ENCODE measurements around the gene NTRK1. TPM values are rescaled to one million over a fixed set of nuclear protein-coding genes. Genes with fewer than 3 reads are reported as not detected.

The NTRK1 gene
- total and polyA plus RNA-seq, 2 donors (not counting 1 experiment from before 2014, with no cell fraction given) = not detected

DNA sequence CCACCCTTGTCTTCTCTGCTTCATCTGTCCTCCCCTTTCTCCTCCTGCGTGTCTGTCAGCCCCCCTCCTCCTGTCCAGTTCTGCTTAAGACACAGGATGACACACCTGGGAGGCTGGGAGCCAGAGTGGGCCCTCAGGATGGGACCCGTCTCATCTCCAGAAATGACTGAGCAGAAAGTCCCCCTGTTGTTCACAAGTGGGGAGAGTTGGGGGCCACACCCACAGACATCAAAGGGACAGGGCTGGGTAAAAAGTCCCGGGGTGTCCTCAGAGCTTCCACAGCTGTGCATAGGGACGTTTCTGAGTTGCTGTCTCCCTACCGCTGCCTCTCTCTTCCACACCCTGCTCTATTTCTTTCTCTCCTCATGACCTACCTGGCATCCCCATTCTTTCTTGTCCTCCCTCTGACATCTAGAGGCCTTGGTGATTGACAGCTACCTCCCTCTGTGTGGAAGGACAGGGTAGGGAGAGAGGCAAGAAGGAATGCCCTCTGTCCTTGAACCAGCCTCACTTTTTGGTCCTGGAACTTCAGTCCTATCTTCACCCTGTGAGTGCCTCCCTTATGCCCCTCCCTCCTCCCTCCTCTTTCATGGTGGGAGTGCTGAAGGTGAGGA lies 24.5 kb upstream of the NTRK1 start:
- ChIA-PET CTCF (interaction anchor here (1.2 to 3.6 kb wide), 4 partner anchors 8 to 192 kb away, joined by 3 to 26 read pairs (median 6); partner anchors contain the start of gene NTRK1), POLR2A (no interaction called here)
- no peaks in the 10 kb centered on the region for H3K4me1 ChIP-seq (ENCODE audit: control insufficient read depth in 2 of 2, insufficient read depth in 2 of 2, low read length in 2 of 2)
- Mint-ChIP-seq H3K27ac (no peak overlapping the region), H3K4me1 (no peaks in the 10 kb centered on the region), H3K27me3 (peaks cover 71% of the 10 kb centered on the region), H3K9me3 (ENCODE audit: insufficient read depth) (no peaks in the 10 kb centered on the region), H3K4me3 (no peak overlapping the region)
- H3K4me3 ChIP-seq (ENCODE audit: control extremely low read depth in 1 of 5, extremely low read depth in 1 of 5, insufficient read depth in 1 of 5, low read depth in 2 of 5, low read length in 4 of 5) = no peak overlapping the region
- H2AFZ ChIP-seq (ENCODE audit: insufficient read depth, low read depth, low read length, poor library complexity, severe bottlenecking) = no peak overlapping the region
- peaks cover 0 to 3% (median 0%) of the 10 kb centered on the region in 3 donors for H3K9me3 ChIP-seq (ENCODE audit: control extremely low read depth in 1 of 3, control insufficient read depth in 2 of 3, insufficient read depth in 1 of 3, low read length in 2 of 3)
- H3K27me3 ChIP-seq (replicated peaks in 1 of 4; ENCODE audit: control extremely low read depth in 1 of 4, control insufficient read depth in 3 of 4, insufficient read depth in 4 of 4, low read length in 3 of 4) = peaks cover 0 to 34% (median 6%) of the 10 kb centered on the region in 4 experiments
- no peaks in the 10 kb centered on the region for H3K79me2 ChIP-seq (ENCODE audit: control insufficient read depth, insufficient read depth, low read length)
- no peak for ATAC-seq (ENCODE audit: low read depth)
- H3K36me3 ChIP-seq (replicated peaks in 1 of 2; ENCODE audit: control extremely low read depth in 1 of 2, control insufficient read depth in 1 of 2, extremely low read depth in 1 of 2, insufficient read depth in 2 of 2, low read length in 1 of 2) = no peaks in the 10 kb centered on the region
- no peak for DNase-seq
- WGBS (ENCODE audit: insufficient coverage) = 54% methylated on average over 3 of the region's 5 CpGs
- no peaks in the 10 kb centered on the region for H4K20me1 ChIP-seq (ENCODE audit: control insufficient read depth, insufficient read depth, low read length, poor library complexity, severe bottlenecking)
- no peak overlapping the region for H3K9ac ChIP-seq (ENCODE audit: low read length)
- intact Hi-C loops (cut with micrococcal nuclease) = no loop called here
- TF ChIP-seq, protein P1, sequence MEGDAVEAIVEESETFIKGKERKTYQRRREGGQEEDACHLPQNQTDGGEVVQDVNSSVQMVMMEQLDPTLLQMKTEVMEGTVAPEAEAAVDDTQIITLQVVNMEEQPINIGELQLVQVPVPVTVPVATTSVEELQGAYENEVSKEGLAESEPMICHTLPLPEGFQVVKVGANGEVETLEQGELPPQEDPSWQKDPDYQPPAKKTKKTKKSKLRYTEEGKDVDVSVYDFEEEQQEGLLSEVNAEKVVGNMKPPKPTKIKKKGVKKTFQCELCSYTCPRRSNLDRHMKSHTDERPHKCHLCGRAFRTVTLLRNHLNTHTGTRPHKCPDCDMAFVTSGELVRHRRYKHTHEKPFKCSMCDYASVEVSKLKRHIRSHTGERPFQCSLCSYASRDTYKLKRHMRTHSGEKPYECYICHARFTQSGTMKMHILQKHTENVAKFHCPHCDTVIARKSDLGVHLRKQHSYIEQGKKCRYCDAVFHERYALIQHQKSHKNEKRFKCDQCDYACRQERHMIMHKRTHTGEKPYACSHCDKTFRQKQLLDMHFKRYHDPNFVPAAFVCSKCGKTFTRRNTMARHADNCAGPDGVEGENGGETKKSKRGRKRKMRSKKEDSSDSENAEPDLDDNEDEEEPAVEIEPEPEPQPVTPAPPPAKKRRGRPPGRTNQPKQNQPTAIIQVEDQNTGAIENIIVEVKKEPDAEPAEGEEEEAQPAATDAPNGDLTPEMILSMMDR (IDR thresholded peaks at IDR 0.05) = no peak
- no peak for TF ChIP-seq EZH2 (IDR thresholded peaks at IDR 0.05; ENCODE audit: borderline replicate concordance, insufficient read depth, low read depth, low read length, poor library complexity, severe bottlenecking)
- no peak overlapping the region for H3K4me2 ChIP-seq (replicated peaks; ENCODE audit: low read depth, low read length, poor library complexity, severe bottlenecking)
- no peak overlapping the region for H3K27ac ChIP-seq (ENCODE audit: low read length in 2 of 2)

DNA sequence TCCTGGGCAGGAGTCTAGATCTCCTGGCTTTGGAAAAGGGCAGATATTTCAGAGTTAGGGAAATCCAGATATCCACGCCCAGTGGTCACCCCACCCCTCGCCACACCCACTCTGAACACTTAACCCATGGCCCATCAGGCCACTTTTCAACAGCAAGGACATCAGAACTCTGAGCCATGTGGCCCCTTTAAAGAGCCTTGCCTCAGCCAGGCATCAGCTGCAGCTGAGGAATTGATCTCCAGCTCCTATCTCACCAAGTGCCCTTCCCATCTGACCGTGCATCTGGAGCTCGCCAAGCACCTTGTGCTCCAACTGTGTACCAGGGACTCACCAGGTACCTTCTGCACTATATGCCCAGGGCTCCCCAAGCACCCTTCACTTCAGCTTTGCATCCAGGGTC lies 23.8 kb upstream of the NTRK1 start:
- H3K27ac ChIP-seq (ENCODE audit: low read length in 2 of 2) = no peak overlapping the region
- ChIA-PET CTCF (interaction anchor here (0.6 to 3.6 kb wide), 7 partner anchors 9 to 217 kb away, joined by 3 to 26 read pairs (median 4); partner anchors contain the start of gene NTRK1), POLR2A (no interaction called here)
- Mint-ChIP-seq H3K4me1 (no peaks in the 10 kb centered on the region), H3K27me3 (peaks cover 68% of the 10 kb centered on the region), H3K9me3 (ENCODE audit: insufficient read depth) (no peaks in the 10 kb centered on the region), H3K27ac (no peak overlapping the region), H3K4me3 (no peak overlapping the region)
- H3K9me3 ChIP-seq (ENCODE audit: control extremely low read depth in 1 of 3, control insufficient read depth in 2 of 3, insufficient read depth in 1 of 3, low read length in 2 of 3) = peaks cover 0 to 3% (median 0%) of the 10 kb centered on the region in 3 donors
- no peaks in the 10 kb centered on the region for H3K36me3 ChIP-seq (replicated peaks in 1 of 2; ENCODE audit: control extremely low read depth in 1 of 2, control insufficient read depth in 1 of 2, extremely low read depth in 1 of 2, insufficient read depth in 2 of 2, low read length in 1 of 2)
- H3K4me2 ChIP-seq (replicated peaks; ENCODE audit: low read depth, low read length, poor library complexity, severe bottlenecking) = no peak overlapping the region
- no peak overlapping the region for H3K4me3 ChIP-seq (ENCODE audit: control extremely low read depth in 1 of 5, extremely low read depth in 1 of 5, insufficient read depth in 1 of 5, low read depth in 2 of 5, low read length in 4 of 5)
- DNase-seq (no peak), ATAC-seq (ENCODE audit: low read depth) (no peak)
- H3K27me3 ChIP-seq (replicated peaks in 1 of 4; ENCODE audit: control extremely low read depth in 1 of 4, control insufficient read depth in 3 of 4, insufficient read depth in 4 of 4, low read length in 3 of 4) = peaks cover 0 to 34% (median 6%) of the 10 kb centered on the region in 4 experiments
- H4K20me1 ChIP-seq (ENCODE audit: control insufficient read depth, insufficient read depth, low read length, poor library complexity, severe bottlenecking) = no peaks in the 10 kb centered on the region
- 95% methylated on average over 3 of the region's 4 CpGs for WGBS (ENCODE audit: insufficient coverage)
- H3K9ac ChIP-seq (ENCODE audit: low read length) = no peak overlapping the region
- H3K4me1 ChIP-seq (ENCODE audit: control insufficient read depth in 2 of 2, insufficient read depth in 2 of 2, low read length in 2 of 2) = no peaks in the 10 kb centered on the region
- no peak for TF ChIP-seq EZH2 (IDR thresholded peaks at IDR 0.05; ENCODE audit: borderline replicate concordance, insufficient read depth, low read depth, low read length, poor library complexity, severe bottlenecking)
- TF ChIP-seq, protein P1 (IDR thresholded peaks at IDR 0.05) = no peak
- intact Hi-C loops (cut with micrococcal nuclease) = no loop called here
- no peaks in the 10 kb centered on the region for H3K79me2 ChIP-seq (ENCODE audit: control insufficient read depth, insufficient read depth, low read length)
- no peak overlapping the region for H2AFZ ChIP-seq (ENCODE audit: insufficient read depth, low read depth, low read length, poor library complexity, severe bottlenecking)

All from B cell (primary cell).